ENCODE measurements around the gene F7.

- TF ChIP-seq CTCF (IDR thresholded peaks at IDR 0.05) (no peak), RCOR1 (IDR thresholded peaks at IDR 0.05; ENCODE audit: low read depth, low read length) (no peak), PHF8 (IDR thresholded peaks at IDR 0.05; ENCODE audit: borderline replicate concordance, low read depth) (no peak), ZSCAN20 (CRISPR knock-in tag; IDR thresholded peaks at IDR 0.05) (no peak), MYC (IDR thresholded peaks at IDR 0.05; ENCODE audit: borderline replicate concordance, low read length) (no peak)
Measured at GRCh38 chr13:113083022-113083373, 22.6 kb upstream of the F7 start.

All from A549 (cell line).